Retina (tissue), 1 donor: ENCODE results near the gene ZNF763.
"Not testable (repeated sequence)": the region's sequence is repeated elsewhere in the genome, so short reads cannot be mapped to it uniquely, and the experiment has no call there.

Experiments used
- DNase-seq: peaks from one replicate; pipeline ENCODE4 v3.0.0-alpha.2; 2016

Gene ZNF763

GRCh38 chr19:11973019-11973810 lies 8.4 kb downstream of the ZNF763 start:
- DNase-seq: no peak

DNA sequence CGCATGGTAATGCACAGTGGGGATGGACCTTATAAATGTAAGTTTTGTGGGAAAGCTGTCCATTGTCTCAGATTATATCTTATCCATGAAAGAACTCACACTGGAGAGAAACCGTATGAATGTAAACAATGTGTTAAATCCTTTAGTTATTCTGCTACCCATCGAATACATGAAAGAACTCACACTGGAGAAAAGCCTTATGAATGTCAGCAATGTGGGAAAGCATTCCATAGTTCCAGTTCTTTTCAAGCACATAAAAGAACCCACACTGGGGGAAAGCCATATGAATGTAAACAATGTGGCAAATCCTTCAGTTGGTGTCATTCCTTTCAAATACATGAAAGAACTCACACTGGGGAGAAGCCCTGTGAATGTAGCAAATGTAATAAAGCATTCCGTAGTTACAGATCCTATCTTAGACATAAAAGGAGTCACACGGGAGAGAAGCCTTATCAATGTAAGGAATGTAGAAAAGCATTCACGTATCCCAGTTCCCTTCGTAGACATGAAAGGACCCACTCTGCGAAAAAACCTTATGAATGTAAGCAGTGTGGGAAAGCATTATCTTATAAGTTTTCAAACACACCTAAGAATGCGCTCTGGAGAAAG lies 13.8 kb downstream of the ZNF763 start:
- DNase-seq: no peak

- no peak for DNase-seq
Measured at GRCh38 chr19:11979527-11979926, 14.7 kb downstream of the ZNF763 start.

DNA sequence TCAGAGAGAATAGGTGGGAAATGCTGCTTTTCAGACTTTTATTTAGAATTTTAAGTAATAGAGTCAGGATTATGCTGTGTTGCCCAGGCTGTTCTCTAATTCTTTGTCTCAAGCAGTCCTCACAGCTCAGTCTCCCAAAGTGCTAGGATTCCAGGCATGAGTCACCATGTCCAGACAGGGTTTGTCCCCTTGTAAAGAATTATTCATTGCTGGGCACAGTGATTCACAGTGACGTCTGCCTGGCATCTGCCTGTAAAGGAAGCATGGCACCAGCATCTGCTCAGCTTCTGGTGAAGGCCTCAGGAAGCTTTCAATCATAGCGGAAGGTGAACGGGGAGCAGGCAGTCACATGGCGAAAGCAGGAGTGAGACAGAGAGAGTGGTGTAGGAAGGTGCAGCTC lies 17.7 kb downstream of the ZNF763 start:
- no peak for DNase-seq

- peak; percentile 30 for DNase-seq
Measured at GRCh38 chr19:11984986-11985385, 20.1 kb downstream of the ZNF763 start.

DNA sequence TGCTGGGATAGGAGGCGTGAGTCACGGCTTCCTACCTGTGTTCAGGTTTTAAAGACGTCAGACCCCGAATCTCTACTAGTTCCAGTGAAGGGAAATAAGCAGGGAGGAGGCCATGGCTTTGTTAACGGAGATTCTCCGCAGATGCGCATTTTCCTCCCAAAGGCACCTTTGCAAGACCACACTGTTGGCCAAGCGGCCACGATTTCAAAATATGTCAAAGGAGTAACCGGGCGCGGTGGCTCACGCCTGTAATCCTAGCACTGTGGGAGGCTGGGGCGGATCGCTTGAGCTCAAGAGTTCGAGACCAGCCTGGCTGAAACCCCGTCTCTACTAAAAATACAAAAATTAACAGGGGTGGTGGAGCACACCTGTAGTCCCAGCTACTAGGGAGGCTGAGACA lies 21.9 kb downstream of the ZNF763 start:
- DNase-seq: no peak

GRCh38 chr19:11987405-11988281 lies 22.8 kb downstream of the ZNF763 start:
- peak; percentile 91 for DNase-seq

- DNase-seq: no peak
Measured at GRCh38 chr19:11989112-11989456, 24.2 kb downstream of the ZNF763 start.

DNA sequence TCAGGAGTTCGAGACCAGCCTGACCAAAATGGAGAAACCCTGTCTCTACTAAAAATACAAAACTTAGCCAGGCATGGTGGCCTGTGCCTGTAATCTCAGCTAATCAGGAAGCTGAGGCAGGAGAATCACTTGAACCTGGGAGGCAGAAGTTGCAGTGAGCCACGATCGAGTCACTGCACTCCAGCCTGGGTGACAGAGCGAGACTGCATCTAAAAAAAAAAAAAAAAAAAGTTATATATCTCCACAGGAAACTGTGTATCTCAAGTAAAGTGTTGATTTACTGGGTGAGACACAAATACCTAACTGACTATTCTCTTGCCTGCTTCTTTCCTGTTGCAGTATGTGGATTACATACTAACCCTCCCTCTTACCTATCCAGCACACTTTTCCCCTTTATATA lies 27.1 kb downstream of the ZNF763 start:
- DNase-seq: not testable (repeated sequence)

DNA sequence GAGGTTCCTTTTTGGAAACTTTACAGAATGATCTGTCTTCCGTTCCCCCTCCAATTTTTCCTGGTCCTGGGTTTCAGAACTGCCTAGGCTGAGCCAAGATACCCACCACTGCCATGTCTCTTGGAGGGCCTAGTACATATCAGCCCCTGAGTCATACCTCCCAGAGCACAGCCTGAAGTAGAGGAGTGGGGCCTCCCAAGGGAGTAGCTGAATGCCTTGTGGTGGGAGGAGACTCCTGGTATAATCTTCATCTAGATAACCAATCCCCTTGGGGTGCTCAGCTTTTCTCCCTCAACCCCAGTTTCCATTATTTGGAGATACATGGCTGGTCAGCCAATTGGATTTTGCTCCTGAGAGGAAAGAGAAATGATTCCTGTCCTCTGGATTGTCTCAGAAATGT lies 30.3 kb downstream of the ZNF763 start:
- no peak for DNase-seq

GRCh38 chr19:12000152-12000981 lies 35.5 kb downstream of the ZNF763 start:
- no peak for DNase-seq

DNA sequence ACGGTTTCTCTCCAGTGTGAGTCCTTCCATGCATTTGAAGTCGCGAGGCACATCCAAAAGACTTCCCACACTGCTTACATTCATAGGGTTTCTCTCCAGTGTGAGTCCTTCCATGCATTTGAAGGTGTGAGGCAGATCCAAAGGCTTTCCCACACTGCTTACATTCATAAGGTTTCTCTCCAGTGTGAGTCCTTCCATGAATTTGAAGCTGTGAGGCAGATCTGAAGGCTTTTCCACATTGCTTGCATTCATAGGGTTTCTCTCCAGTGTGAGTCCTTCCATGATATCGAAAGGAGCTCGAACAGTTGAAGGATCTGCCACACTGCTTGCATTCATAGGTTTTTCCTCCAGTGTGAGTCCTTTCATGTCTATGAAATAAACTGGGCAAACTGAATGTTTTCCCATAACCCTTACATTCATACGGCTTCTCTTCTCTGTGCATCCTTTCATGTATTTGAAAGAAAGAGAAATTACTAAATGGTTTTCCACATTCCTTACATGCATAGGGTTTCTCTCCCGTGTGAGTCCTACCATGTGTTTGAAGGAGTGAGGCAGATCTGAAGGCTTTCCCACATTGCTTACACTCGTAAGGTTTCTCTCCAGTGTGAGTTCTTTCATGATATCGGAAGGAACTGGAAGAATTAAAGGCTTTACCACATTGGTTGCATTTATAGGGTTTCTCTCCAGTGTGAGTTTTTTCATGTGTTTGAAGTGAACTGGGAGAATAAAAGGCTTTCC lies 50.3 kb downstream of the ZNF763 start:
- DNase-seq: no peak

GRCh38 chr19:12015753-12016116 lies 50.9 kb downstream of the ZNF763 start:
- no peak for DNase-seq
